GM12892 (cell line): ENCODE results near the gene CCDC116.
"Not testable (repeated sequence)": the region's sequence is repeated elsewhere in the genome, so short reads cannot be mapped to it uniquely, and the experiment has no call there.

ENCODE experiments used
- DNase-seq: peaks from one replicate; pipeline ENCODE4 v3.0.0; 2011; ENCODE audit not compliant: insufficient read length
- FAIRE-seq: peaks from 2 replicates; lab custom pipeline; 2011; peaks lifted over from hg19 to GRCh38; lab: Jason Lieb, UNC
- POLR2A ChIP-seq: IDR thresholded peaks from 2 replicates; pipeline ENCODE4 v1.6.1; 2011; ENCODE audit warnings: low read depth, low read length, control low read depth
- POLR2AphosphoS5 ChIP-seq: IDR thresholded peaks from 2 replicates; pipeline ENCODE4 v1.6.1; 2011; ENCODE audit warnings: low read depth, low read length, control low read depth
- TAF1 ChIP-seq: IDR thresholded peaks from 2 replicates; pipeline ENCODE4 v1.6.1; 2011; ENCODE audit warnings: low read depth, mild to moderate bottlenecking, control low read depth, low read length, borderline replicate concordance

CCDC116 gene

GRCh38 chr22:21639359-21639758 is 6.8 kb downstream of the CCDC116 start:
- FAIRE-seq = no peak
- no peak for TF ChIP-seq POLR2AphosphoS5
- TF ChIP-seq TAF1 = no peak
- TF ChIP-seq POLR2A = no peak
- DNase-seq = no peak

GRCh38 chr22:21640810-21641209 is 8.2 kb downstream of the CCDC116 start:
- TF ChIP-seq POLR2AphosphoS5 (no peak), POLR2A (no peak), TAF1 (no peak)
- no peak for FAIRE-seq

GRCh38 chr22:21641417-21641788 is 8.8 kb downstream of the CCDC116 start:
- TF ChIP-seq TAF1 (no peak), POLR2AphosphoS5 (no peak), POLR2A (no peak)
- DNase-seq (no peak), FAIRE-seq (no peak)

More at GRCh38 chr22:21640810-21641209, 8.2 kb downstream of the CCDC116 start:
- no peak for DNase-seq

GRCh38 chr22:21641789-21642583 is 9.4 kb downstream of the CCDC116 start, which contains the start of gene SDF2L1:
Gene SDF2L1 (plus strand): TSS chr22:21642302. CDS start chr22:21642337, 35 bp downstream.
- TF ChIP-seq TAF1 (no peak), POLR2A (peak; percentile 84), POLR2AphosphoS5 (peak; percentile 57; the same call in 1 of the 2 replicates)
- FAIRE-seq (peak; percentile 98), DNase-seq (peak; percentile 99)

- FAIRE-seq = peak; percentile 92
- no peak for TF ChIP-seq POLR2AphosphoS5
- no peak for TF ChIP-seq TAF1
- TF ChIP-seq POLR2A = no peak
- DNase-seq = no peak
Observed at GRCh38 chr22:21642584-21643448, 10.3 kb downstream of the CCDC116 start.

- FAIRE-seq (peak; percentile 17), DNase-seq (no peak)
- TF ChIP-seq POLR2A = no peak
- no peak for TF ChIP-seq TAF1
- TF ChIP-seq POLR2AphosphoS5 = no peak
Observed at GRCh38 chr22:21643533-21644357, 11.2 kb downstream of the CCDC116 start.

- DNase-seq, FAIRE-seq: not testable (repeated sequence)
Observed at GRCh38 chr22:21645513-21645912, 13.0 kb downstream of the CCDC116 start.

GRCh38 chr22:21646608-21647590 is 14.3 kb downstream of the CCDC116 start:
- DNase-seq (no peak), FAIRE-seq (peak; percentile 93)
- 0 out of 2 replicates have a peak, but pooled peaks have one; percentile 20 for TF ChIP-seq POLR2AphosphoS5
- TF ChIP-seq TAF1 = no peak
- no peak for TF ChIP-seq POLR2A

GRCh38 chr22:21650280-21650679 is 17.7 kb downstream of the CCDC116 start:
- FAIRE-seq = no peak
- TF ChIP-seq POLR2AphosphoS5 (no peak), POLR2A (no peak), TAF1 (no peak)
- DNase-seq = no peak
